ENCODE results near the gene CCDC183. TPM values are rescaled to one million over a fixed set of nuclear protein-coding genes. Genes with fewer than 3 reads are reported as not detected.

Gene CCDC183
- total and polyA plus RNA-seq, 10 of the 15 experiments (the other 5 are each of a cell fraction or from before 2014, with no cell fraction given): 0.04 to 1.2 (median 0.55) TPM; not detected in 5

- TSS peak; percentile 75 for BruUV-seq (replicated peaks)
- intact Hi-C loops (cut with micrococcal nuclease; ENCODE audit: unreplicated experiment) (loop anchor here (2.0 to 10.0 kb wide), 2 partner anchors 57 to 153 kb away; partner anchors contain the start of genes C8G, FBXW5 and PHPT1), in situ Hi-C loops (cut with MboI) (no loop called here)
- Histone ChIP-seq H3K9ac (ENCODE audit: control insufficient read depth, insufficient read depth, low read length) (peak overlapping the region; percentile 55), H3K79me2 (ENCODE audit: control insufficient read depth, insufficient read depth, low read length) (peaks cover 2% of the 10 kb centered on the region; the same call in 1 of the 2 replicates), H3K27me3 (replicated peaks in 1 of 2; ENCODE audit: control insufficient read depth in 2 of 2, insufficient read depth in 2 of 2, low read length in 1 of 2) (no peaks in the 10 kb centered on the region), H3K9me3 (replicated peaks; ENCODE audit: control insufficient read depth, insufficient read depth, low read length) (no peaks in the 10 kb centered on the region), H3K4me3 (peak overlapping the region; percentile 77), H2AFZ (ENCODE audit: control insufficient read depth, low read depth, low read length) (peak overlapping the region; percentile 91), H3K36me3 (ENCODE audit: control insufficient read depth in 2 of 2, insufficient read depth in 2 of 2, low read length in 1 of 2) (no peaks in the 10 kb centered on the region), H3K4me1 (ENCODE audit: control insufficient read depth, insufficient read depth, low read length) (peaks cover 10% of the 10 kb centered on the region), H3K4me2 (ENCODE audit: control insufficient read depth, insufficient read depth) (peak overlapping the region; percentile 65), H4K20me1 (ENCODE audit: control insufficient read depth, insufficient read depth) (peaks cover 2% of the 10 kb centered on the region; the same call in 1 of the 2 replicates), H3K27ac (ENCODE audit: control insufficient read depth, insufficient read depth) (peak overlapping the region; percentile 82)
- ChIA-PET POLR2A (interaction anchor here (0.5 to 1.0 kb wide), 4 partner anchors 9 to 210 kb away, joined by 3 to 5 read pairs (median 4); no protein-coding TSS in a partner anchor), SMC1A (ENCODE audit: uncharacterized antibody, unreplicated experiment) (interaction anchor here (1.0 kb wide), 1 partner anchor 50 kb away, joined by 3 read pairs; the partner anchor contains the start of gene AJM1), RAD21 (ENCODE audit: unreplicated experiment) (interaction anchor here (1.2 kb wide), 1 partner anchor 243 kb away, joined by 4 read pairs; no protein-coding TSS in a partner anchor), CTCF (interaction anchor here (0.8 to 3.3 kb wide), 16 partner anchors 9 to 306 kb away, joined by 3 to 27 read pairs (median 5); partner anchors contain the start of gene AJM1)
- DNase-seq (ENCODE audit: low read depth, low spot score) (no peak), FAIRE-seq (peak; percentile 18), ATAC-seq (peak; percentile 39)
- WGBS (ENCODE audit: insufficient coverage, insufficient replicate concordance, low lambda C conversion rate, missing lambda C conversion rate): 1% methylated on average over 28 of the region's 29 CpGs
- TF ChIP-seq PAX5 (IDR thresholded peaks at IDR 0.05; ENCODE audit: borderline replicate concordance, low read depth, low read length) (no peak), HDAC2 (IDR thresholded peaks at IDR 0.05) (no peak), HDGF (IDR thresholded peaks at IDR 0.05) (peak; percentile 27; the same call in 1 of the 2 replicates), CEBPZ (IDR thresholded peaks at IDR 0.05; ENCODE audit: low read depth, low read length) (no peak), BHLHE40 (IDR thresholded peaks at IDR 0.05; ENCODE audit: borderline replicate concordance in 1 of 2, low read depth in 2 of 2, low read length in 1 of 2) (peak in 1 of 2 experiments; percentile 38; a peak in 2 of 4 replicates), SMC3 (IDR thresholded peaks at IDR 0.05; ENCODE audit: borderline replicate concordance, low read length) (peak; percentile 41; the same call in 1 of the 2 replicates), ZNF207 (IDR thresholded peaks at IDR 0.05; ENCODE audit: borderline replicate concordance) (no peak), KDM1A (IDR thresholded peaks at IDR 0.05; ENCODE audit: borderline replicate concordance) (no peak), CBX5 (IDR thresholded peaks at IDR 0.05; ENCODE audit: low read depth) (no peak), POLR2AphosphoS2 (IDR thresholded peaks at IDR 0.05; ENCODE audit: low read depth, low read length) (0 out of 2 replicates have a peak, but pooled peaks have one; percentile 2), RELB (IDR thresholded peaks at IDR 0.05; ENCODE audit: low read depth) (0 out of 2 replicates have a peak, but pooled peaks have one; percentile 18), PML (IDR thresholded peaks at IDR 0.05; ENCODE audit: low read length) (no peak), IKZF2 (IDR thresholded peaks at IDR 0.05) (0 out of 4 replicates have a peak, but pooled peaks of 1 of the 2 experiments have one; percentile 30), RUNX3 (IDR thresholded peaks at IDR 0.05; ENCODE audit: low read length) (peak; percentile 42), SMAD5 (IDR thresholded peaks at IDR 0.05; ENCODE audit: low read depth) (no peak)
- TF ChIP-seq, protein P1, sequence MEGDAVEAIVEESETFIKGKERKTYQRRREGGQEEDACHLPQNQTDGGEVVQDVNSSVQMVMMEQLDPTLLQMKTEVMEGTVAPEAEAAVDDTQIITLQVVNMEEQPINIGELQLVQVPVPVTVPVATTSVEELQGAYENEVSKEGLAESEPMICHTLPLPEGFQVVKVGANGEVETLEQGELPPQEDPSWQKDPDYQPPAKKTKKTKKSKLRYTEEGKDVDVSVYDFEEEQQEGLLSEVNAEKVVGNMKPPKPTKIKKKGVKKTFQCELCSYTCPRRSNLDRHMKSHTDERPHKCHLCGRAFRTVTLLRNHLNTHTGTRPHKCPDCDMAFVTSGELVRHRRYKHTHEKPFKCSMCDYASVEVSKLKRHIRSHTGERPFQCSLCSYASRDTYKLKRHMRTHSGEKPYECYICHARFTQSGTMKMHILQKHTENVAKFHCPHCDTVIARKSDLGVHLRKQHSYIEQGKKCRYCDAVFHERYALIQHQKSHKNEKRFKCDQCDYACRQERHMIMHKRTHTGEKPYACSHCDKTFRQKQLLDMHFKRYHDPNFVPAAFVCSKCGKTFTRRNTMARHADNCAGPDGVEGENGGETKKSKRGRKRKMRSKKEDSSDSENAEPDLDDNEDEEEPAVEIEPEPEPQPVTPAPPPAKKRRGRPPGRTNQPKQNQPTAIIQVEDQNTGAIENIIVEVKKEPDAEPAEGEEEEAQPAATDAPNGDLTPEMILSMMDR (IDR thresholded peaks at IDR 0.05 in 2 of 3, conservative IDR thresholded peaks at IDR 0.05 in 1 of 3; ENCODE audit: control insufficient read depth in 2 of 3, extremely low read depth in 1 of 3, insufficient read depth in 1 of 3, low read depth in 3 of 3, low read length in 3 of 3): peak; percentile 76 to 98 (median 97)
These were observed 4.4 kb upstream of the CCDC183 start for GRCh38 chr9:136791516-136792276.
